GM21737 (cell line): ENCODE measurements around the gene CERS2.
"Not testable (repeated sequence)": the region's sequence is repeated elsewhere in the genome, so short reads cannot be mapped to it uniquely, and the experiment has no call there.

Source experiments
- ATAC-seq: cut with Tn5 transposase; IDR thresholded peaks from one replicate; pipeline ENCODE4 v1.9.1; 2021; ENCODE audit warnings: mild to moderate bottlenecking, moderate library complexity; ENCODE audit not compliant: unreplicated experiment

The CERS2 gene

DNA sequence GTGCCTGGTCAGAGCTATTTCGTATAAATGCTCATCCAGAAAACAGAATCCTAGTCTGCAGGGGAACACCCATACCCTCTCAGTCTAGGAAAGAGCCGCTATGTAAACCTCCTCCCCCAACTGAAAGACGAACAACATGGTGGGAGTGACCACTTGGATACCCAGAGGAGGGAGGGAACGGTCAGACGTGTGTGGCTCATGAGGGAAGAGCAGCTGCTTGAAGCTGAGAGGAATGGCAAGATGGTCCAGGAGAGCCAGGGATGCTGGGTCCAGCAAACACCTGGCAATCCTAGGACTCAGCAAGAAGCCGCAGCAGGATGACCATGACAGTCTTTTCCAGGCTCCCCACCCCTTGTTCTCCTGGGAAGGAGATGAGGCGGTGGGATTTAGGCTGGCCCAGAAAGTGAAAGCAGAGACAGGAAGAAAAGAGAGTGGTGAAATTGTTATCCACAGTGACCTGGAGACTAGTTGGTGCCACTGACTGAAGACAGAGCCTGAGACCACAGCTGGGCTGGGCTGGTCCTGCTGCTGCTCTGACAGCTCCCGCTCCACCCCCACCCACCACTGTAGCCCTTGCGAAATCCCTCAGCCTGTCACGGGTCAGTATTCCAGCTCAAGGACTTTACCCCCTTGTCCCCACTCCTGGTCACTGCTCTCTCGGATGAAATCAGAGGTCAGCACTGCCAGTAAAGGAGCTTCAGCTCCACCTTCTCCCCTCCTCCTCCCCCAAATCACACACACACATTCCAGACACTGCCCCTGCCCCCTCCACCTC lies 3.6 kb downstream of the CERS2 start:
- ATAC-seq, result no peak

DNA sequence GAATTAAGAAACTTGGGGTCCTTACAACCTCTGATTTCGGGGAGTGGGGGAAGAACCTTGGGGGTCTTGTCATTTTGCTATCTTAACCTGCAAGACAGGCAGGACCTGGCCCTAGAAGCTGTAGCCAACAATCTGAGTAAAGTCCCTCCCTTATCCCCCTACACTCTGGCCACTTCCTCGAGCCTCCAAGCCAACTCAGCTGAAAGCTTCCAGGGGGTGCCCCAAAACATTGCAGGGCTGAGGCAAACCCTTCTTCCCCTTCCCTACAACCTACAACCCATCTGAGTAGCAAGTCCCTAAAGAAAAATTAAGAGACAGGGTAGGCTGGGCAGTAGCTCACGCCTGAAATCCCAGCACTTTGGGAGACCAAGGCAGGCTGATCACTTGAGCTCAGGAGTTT lies 5.0 kb downstream of the CERS2 start:
- ATAC-seq, result no peak

DNA sequence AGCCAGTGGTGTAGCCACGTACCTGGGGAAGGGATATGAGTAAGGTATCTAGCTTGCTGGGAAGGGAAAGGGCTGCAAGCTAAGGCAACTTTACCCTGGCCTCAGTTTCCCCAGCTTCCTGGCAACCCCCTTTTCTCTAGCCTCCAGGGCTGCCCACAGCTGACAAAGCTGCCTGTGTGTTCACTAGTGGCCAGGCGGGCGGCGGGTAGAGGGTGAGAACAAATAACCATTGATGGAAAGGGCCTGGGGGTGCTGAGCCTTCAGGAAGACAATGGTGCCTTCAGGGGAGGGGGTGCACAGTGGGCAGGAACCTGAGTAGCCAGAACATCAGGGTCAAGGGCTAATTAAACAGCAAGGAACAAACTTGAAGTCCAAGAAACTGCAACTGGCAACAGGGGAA lies 6.1 kb downstream of the CERS2 start:
- ATAC-seq, result no peak

DNA sequence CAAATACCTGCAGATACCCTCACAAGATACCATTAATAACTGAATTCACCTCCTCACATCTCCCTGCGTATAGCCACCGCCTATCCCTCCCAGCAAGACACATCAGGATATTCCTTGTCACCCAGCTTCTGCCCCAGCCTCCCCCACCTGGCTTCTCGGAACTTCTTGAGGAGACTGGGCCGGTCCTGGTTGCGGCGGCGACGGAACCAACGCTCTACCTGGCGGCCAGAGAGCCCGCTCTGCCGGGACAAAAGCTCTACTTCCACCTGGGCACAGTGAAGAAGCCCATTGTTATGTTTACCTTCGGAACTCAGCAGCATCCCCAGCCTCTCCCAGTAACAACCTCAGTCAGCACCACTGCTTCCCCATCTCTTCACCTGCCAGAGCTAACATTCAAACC lies 6.7 kb downstream of the CERS2 start:
- ATAC-seq, result no peak

GRCh38 chr1:150966011-150966410 lies 8.6 kb downstream of the CERS2 start:
- no peak for ATAC-seq

GRCh38 chr1:150965605-150966004 lies 9.0 kb downstream of the CERS2 start:
- ATAC-seq, result no peak

- ATAC-seq, result no peak
Measured at GRCh38 chr1:150964164-150964489, 10.5 kb downstream of the CERS2 start.

DNA sequence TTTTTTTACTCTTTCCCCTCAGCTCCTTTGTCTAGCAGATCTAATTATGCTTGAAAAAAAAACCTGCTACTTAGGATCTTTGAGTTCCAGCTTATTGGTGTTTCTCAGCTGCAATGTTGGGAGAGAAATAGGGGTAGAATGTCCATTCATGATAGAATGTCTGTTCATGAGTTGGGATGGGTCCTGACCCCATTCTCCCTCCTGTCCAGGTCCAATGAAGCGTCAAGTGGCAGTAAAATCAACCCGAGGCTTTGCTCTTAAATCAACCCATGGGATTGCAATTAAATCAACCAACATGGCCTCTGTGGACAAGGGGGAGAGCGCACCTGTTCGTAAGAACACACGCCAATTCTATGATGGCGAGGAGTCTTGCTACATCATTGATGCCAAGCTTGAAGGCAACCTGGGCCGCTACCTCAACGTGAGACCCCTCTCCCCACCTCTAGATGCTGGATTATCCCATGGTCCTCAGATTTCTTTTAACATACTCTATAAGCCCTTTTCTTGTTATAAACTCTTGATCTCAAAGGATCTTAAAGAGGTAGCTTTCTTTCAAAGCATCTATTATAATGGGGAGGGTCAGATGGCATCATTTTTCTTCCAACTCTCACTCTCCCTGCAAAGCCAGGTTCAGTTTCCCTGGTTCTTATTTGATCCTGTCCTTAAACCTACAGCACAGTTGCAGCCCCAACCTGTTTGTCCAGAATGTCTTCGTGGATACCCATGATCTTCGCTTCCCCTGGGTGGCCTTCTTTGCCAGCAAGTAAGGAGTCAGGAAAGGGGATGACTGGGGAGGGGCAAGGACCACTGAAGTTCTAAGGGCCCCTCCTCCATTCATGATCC lies 11.1 kb downstream of the CERS2 start:
- no peak for ATAC-seq

DNA sequence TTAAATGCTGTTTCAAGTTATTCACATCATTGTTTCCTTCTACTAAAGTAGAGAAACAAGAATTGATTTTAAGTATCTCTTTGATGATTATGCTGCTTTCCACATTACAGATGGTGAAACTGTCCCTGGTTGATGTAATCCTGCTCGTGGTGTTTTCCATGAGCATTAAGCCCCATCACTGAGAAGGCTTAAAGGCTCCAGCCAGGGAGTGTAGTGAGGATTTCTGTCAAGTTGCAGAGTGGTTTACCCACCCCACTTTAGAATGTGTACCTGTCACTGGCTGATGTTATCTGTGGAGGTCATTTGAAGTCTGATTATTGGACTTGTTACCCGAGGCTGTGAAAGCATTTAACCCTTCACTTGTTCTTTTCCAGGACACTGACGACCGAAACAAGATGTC lies 12.9 kb downstream of the CERS2 start:
- no peak for ATAC-seq

GRCh38 chr1:150960646-150961045 lies 14.0 kb downstream of the CERS2 start:
- ATAC-seq, result no peak

- no peak for ATAC-seq
Measured at GRCh38 chr1:150957666-150958065, 17.0 kb downstream of the CERS2 start.

DNA sequence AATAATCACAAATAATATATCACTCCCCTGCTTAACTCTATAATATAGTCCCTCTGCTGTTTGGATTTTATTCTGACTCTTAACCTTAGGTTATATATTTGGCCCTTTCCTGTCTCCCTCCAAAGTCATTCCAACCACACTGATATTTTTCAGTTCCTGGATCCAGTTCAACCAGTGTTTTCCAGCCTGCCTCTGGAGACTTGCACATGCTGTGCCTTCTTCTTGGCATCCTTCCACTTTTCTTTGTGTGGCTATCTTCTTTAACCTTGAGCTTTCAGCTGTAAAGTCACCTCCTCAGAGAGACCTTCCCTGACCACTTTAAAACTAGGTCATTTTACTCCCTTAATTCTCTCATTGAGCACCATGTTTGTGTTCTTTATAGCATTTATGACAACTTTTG lies 19.4 kb downstream of the CERS2 start:
- ATAC-seq, result no peak

DNA sequence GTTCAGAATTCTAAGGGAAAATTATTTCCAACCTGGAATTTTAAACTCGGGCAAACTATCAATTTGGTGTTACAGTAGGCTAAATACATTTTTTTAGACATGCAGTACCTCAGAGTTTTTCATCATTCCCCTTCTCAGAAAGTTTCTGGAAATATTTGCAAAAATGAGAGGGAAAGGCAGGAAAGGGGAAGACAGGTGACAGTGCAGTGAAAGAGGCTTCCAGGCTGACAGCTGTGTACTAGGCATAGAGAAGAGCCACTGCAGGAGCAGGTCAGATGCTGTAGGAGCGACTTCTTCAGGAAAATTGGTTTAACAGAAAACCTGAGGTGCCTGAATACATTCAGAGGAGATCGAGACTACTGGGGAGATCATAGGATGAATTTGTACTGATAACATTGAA lies 19.9 kb downstream of the CERS2 start:
- no peak for ATAC-seq

- ATAC-seq, result no peak
Measured at GRCh38 chr1:150944856-150945255, 29.8 kb downstream of the CERS2 start.

- ATAC-seq, result no peak
Measured at GRCh38 chr1:150931773-150932172, 42.9 kb downstream of the CERS2 start.

DNA sequence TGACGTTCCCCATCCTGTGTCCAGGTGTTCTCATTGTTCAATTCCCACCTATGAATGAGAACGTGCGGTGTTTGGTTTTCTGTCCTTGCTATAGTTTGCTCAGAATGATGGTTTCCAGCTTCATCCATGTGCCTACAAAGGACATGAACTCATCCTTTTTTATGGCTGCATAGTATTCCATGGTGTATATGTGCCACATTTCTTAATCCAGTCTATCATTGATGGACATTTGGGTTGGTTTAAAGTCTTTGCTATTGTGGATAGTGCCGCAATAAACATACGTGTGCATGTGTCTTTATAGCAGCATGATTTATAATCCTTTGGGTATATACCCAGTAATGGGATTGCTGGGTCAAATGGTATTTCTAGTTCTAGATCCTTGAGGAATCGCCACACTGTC lies 45.9 kb downstream of the CERS2 start:
- ATAC-seq, result not testable (repeated sequence)

- ATAC-seq, result no peak
Measured at GRCh38 chr1:150928286-150928685, 46.3 kb downstream of the CERS2 start.

DNA sequence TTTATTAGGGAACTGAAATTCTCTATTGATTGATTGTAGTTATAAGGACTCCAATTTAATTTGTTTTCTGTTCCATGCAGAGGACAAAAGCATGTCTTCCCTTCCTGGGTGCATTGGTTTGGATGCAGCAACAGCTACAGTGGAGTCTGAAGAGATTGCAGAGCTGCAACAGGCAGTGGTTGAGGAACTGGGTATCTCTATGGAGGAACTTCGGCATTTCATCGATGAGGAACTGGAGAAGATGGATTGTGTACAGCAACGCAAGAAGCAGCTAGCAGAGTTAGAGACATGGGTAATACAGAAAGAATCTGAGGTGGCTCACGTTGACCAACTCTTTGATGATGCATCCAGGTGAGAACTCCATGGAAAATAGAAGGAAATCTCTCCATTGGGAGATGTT lies 47.0 kb downstream of the CERS2 start:
- no peak for ATAC-seq

- peak; percentile 91 for ATAC-seq
Measured at GRCh38 chr1:150926097-150926741, 48.4 kb downstream of the CERS2 start, which contains the start of gene SETDB1. Gene SETDB1, plus strand, starts transcription at chr1:150926363. Its CDS starts 1,352 bp downstream, at chr1:150927715.

DNA sequence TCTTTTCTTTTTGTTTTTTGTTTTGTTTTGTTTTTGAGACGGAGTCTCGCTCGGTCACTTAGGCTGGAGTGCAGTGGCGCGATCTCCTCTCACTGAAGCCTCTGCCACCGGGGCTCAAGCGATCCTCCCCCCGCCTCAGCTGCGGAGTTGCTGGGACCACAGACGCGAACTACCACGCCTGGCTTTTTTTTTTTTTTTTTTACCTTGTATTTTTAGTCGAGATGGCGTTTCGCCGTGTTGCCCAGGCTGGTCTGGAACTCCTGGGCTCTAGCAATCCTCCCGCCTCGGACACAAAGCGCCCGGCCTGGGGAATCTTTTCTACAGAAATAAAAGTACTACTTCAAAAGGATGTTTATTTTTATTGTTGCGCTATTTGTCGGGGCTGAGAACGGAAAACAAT lies 49.6 kb downstream of the CERS2 start:
- ATAC-seq, result no peak

- ATAC-seq, result peak; percentile 47
Measured at GRCh38 chr1:150922519-150922975, 52.1 kb downstream of the CERS2 start.

- ATAC-seq, result no peak
Measured at GRCh38 chr1:150917387-150917786, 57.2 kb downstream of the CERS2 start.
